Choroid plexus epithelial cell (primary cell): ENCODE data around the gene KCNG2.
A peak's percentile ranks its signal among the peaks of the same experiment; 100 is the strongest.

ENCODE experiments used
- DNase-seq: peaks from one replicate; pipeline ENCODE4 v3.0.0-alpha.2; 2010; ENCODE audit warnings: low read depth
- H3K4me3 ChIP-seq: 2 replicates; pipeline ENCODE4 v1.5.1; 2011; ENCODE audit warnings: low read depth, mild to moderate bottlenecking, control low read depth, low read length, moderate library complexity
- TF ChIP-seq, protein P1 (sequence below): conservative IDR thresholded peaks from 2 replicates; pipeline ENCODE4 v1.5.1; 2011; ENCODE audit warnings: low read depth, mild to moderate bottlenecking, control low read depth, inconsistent platforms, low read length, moderate library complexity

Gene KCNG2

DNA sequence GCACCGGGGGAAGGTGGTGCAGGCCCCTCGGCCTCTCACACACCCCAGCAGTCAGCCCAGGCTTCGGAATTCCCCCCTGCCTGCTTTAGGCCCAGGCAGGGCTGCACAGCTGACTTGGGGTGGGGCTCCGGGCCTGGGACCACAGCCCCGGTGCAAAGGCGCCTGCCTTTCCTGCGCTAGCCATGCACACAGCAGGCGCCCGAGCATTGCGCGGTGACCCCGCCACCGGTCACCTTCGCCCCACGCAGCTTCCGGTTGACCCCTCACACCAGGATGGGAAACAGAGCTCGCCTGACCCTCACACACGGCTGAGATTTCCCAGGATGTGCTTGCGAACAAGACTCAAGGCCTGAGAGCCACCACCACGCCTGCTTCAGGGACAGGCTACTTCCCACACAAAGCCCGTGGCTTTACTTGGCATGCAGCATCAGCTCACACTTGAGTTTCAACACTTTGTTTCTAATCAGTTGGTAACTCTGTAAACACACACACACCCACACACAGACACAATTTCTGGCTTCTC is 107.7 kb downstream of the KCNG2 start:
- TF ChIP-seq, protein P1, sequence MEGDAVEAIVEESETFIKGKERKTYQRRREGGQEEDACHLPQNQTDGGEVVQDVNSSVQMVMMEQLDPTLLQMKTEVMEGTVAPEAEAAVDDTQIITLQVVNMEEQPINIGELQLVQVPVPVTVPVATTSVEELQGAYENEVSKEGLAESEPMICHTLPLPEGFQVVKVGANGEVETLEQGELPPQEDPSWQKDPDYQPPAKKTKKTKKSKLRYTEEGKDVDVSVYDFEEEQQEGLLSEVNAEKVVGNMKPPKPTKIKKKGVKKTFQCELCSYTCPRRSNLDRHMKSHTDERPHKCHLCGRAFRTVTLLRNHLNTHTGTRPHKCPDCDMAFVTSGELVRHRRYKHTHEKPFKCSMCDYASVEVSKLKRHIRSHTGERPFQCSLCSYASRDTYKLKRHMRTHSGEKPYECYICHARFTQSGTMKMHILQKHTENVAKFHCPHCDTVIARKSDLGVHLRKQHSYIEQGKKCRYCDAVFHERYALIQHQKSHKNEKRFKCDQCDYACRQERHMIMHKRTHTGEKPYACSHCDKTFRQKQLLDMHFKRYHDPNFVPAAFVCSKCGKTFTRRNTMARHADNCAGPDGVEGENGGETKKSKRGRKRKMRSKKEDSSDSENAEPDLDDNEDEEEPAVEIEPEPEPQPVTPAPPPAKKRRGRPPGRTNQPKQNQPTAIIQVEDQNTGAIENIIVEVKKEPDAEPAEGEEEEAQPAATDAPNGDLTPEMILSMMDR: no peak
- DNase-seq: peak; percentile 60
- H3K4me3 ChIP-seq: no peak overlapping the region

DNA sequence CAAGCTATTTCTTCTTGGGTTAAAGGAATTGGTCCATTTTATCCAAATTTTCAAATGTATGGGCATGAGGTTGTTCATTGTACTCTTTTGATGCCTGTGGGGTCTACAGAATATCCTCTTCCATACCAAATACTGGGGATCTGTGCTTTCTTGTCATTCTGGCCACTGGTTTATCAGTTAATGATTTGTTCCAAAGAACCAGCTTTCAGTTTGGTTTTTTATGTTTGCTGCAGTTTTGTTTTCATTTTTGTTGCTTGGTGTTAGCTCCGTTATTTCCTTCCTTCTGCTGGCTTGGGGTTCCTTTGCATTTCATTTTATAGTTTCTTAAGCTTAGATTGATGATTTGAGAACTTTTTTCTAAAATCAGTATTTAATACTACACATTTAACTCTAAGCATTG is 108.3 kb downstream of the KCNG2 start:
- H3K4me3 ChIP-seq: no peak overlapping the region
- TF ChIP-seq, protein P1: no peak
- DNase-seq: no peak

DNA sequence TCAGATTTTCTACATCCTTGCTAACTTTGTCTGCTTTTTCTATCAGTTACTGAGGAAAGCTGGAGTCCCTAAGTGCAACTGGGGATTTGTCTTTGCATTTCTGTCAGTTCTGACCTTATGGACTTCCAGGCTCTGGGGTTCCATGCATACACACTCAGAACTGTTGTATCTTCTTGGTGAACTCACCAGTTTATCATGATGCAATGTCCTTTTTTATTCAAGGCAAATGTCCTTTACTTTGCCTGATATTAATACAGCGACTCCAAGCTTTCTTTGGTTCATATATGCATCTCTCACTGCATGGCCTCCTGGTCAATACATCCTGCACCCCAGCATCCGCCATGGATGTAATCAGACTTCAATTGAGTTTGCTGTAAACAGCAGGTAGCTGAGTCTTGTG is 109.0 kb downstream of the KCNG2 start:
- TF ChIP-seq, protein P1: no peak
- H3K4me3 ChIP-seq: no peak overlapping the region
- DNase-seq: no peak

DNA sequence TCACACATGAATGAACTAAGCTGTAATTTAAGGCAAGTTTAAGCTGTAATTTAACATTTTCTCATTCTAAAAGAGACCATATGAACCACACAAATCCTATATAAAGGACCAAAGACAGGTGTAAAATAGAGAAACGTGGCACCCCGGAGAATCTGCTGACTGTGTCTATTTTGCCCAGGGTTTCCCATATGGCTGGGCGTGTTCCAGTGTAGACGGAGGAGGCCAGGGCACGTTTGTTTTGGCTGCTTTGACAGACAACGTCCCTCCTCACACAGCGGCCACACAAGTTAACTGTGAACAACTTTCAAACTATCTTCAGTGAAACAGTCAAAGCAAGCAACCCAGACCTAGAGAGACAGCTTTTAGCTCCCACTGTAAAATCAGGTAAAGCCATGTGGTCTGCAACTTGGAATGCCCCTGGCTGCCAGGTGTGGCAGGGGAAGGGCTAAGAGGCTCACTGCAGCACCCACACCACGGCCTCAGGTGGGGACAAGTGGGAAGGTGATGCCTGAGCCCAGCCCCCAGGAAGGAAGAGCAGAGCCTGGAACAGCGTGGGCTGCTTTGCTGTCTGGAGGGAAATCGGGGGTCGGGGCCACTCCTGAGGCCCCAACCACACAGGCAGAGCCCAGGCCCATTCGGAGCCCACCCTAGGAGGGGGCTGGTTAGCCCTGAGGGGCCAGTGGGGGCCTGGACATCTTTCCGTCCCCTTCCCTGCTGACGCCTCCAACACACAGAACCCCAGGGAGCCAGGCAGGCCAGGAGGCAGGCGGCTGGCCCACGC is 113.0 kb downstream of the KCNG2 start:
- TF ChIP-seq, protein P1: no peak

DNA sequence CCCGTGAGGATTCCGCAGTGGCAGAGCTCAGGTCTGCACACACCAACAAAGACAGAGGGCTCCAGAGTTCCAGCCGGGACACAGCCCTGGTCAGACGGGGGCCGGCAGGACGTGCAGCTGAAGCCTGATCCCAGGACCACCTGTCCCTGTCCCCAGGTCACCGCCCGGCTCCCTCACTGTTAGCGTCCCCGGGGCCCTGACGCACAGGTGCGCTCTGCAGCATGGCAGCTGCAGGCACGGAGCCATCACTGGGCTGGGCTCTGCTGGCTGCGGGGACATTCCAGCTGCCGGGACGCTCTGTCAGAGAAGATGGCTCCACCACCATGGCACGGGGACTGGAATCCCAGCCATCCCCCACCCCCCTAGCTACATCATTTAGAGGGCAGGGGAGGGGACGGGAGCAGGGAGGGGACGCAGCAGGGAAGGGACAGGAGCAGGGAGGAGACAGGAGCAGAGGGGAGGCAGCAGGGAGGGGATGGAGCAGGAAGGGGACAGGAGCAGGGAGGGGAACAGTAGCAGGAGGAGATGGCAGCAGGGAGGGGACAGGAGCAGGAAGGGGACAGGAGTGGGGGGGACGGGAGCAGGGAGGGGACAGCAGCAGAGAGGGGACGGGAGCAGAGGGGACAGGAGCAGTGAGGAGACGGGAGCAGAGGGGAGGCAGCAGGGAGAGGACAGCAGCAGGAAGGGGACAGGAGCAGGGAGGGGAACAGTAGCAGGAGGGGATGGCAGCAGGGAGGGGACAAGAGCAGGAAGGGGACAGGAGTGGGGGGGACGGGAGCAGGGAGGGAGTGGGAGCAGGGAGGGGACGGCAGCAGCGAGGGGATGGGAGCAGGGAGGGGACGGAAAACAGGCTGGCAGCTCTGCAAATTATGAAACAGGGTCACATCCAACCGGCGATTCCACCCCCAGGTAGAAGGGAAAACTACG is 113.9 kb downstream of the KCNG2 start:
- no peak overlapping the region for H3K4me3 ChIP-seq
- TF ChIP-seq, protein P1: no peak
- no peak for DNase-seq

More for the DNA sequence above, 113.0 kb downstream of the KCNG2 start:
- no peak overlapping the region for H3K4me3 ChIP-seq
- no peak for DNase-seq

DNA sequence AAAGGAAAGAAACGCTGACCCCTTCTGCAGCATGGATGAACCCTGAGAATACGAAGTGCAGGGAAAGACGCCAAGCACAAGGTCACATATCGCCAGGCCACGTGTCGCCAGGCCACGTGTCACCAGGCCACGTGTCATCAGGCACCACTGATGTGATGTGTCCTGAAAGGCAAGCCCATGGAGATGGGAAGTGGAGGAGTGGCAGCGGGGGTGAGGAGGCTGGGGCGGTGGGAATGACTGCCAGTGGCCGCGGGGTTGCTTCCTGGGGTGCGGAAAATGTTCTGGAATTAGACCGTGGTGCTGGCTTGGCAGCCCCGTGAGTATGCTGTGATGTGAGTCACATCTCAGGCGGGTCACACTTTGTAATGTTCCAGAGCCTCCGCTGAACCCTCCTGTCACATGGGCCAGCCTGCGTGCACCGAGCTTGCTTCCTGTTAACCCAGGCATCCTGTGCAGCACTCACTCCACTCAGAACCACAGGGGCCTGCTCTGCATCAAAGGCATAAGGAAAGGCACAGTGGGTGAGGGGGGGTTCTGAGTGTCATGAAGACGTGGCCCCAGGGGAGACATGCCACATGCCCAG is 114.8 kb downstream of the KCNG2 start:
- peak; percentile 79 for DNase-seq
- TF ChIP-seq, protein P1: no peak

More for the DNA sequence above, 114.8 kb downstream of the KCNG2 start:
- no peak overlapping the region for H3K4me3 ChIP-seq
